Neuronal stem cell (in vitro differentiated cells): ENCODE results near the gene AIFM2.
"Not testable (repeated sequence)": the region's sequence is repeated elsewhere in the genome, so short reads cannot be mapped to it uniquely, and the experiment has no call there.

ENCODE experiments used
- DNase-seq: peaks from one replicate; pipeline ENCODE4 v3.0.0-alpha.2; 2013; ENCODE audit warnings: low spot score
- H2AFZ ChIP-seq: one replicate; pipeline ENCODE4 v1.6.1; 2013; ENCODE audit warnings: mild to moderate bottlenecking, low read length, inconsistent platforms
- H2AK5ac ChIP-seq: 2 replicates; pipeline ENCODE4 v1.6.1; 2013; ENCODE audit warnings: low read depth, mild to moderate bottlenecking, inconsistent platforms, low read length, moderate library complexity, mixed read lengths
- H2BK120ac ChIP-seq: 2 replicates; pipeline ENCODE4 v1.6.1; 2013; ENCODE audit warnings: low read depth, mild to moderate bottlenecking, inconsistent platforms, low read length, moderate library complexity, mixed read lengths
- H2BK12ac ChIP-seq: one replicate; pipeline ENCODE4 v1.6.1; 2013; ENCODE audit warnings: low read length, inconsistent platforms
- H2BK15ac ChIP-seq: 2 replicates; pipeline ENCODE4 v1.6.1; 2013; ENCODE audit warnings: mild to moderate bottlenecking, low read length, inconsistent platforms, mixed read lengths
- H2BK5ac ChIP-seq: one replicate; pipeline ENCODE4 v1.6.1; 2013; ENCODE audit warnings: inconsistent platforms, mild to moderate bottlenecking, low read length, moderate library complexity
- H3K14ac ChIP-seq: one replicate; pipeline ENCODE4 v1.6.1; 2013; ENCODE audit warnings: low read length, inconsistent platforms
- H3K18ac ChIP-seq: 2 replicates; pipeline ENCODE4 v1.6.1; 2013; ENCODE audit warnings: low read length, inconsistent platforms
- H3K23ac ChIP-seq: 2 replicates; pipeline ENCODE4 v1.6.1; 2013; ENCODE audit warnings: low read depth, mild to moderate bottlenecking, mixed read lengths, low read length, inconsistent platforms; ENCODE audit not compliant: poor library complexity
- H3K27ac ChIP-seq: replicated peaks from 3 replicates; pipeline ENCODE4 v1.5.1; 2013; ENCODE audit warnings: low read length, inconsistent platforms
- H3K27me3 ChIP-seq, 3 experiments: 2 replicates each; pipeline ENCODE4 v1.6.1; 2013; ENCODE audit warnings: low read length in 3 of 3, mild to moderate bottlenecking in 2 of 3, inconsistent platforms in 1 of 3, low read depth in 1 of 3, mixed read lengths in 1 of 3, moderate library complexity in 1 of 3; ENCODE audit not compliant: control insufficient read depth in 3 of 3, insufficient read depth in 3 of 3
- H3K36me3 ChIP-seq, 2 donors: replicated peaks in 1 of 2; 2 replicates each; pipeline ENCODE4 v1.6.1; 2013; ENCODE audit warnings: low read length in 2 of 2; ENCODE audit not compliant: control insufficient read depth in 2 of 2, insufficient read depth in 2 of 2
- H3K4ac ChIP-seq: 2 replicates; pipeline ENCODE4 v1.6.1; 2013; ENCODE audit warnings: inconsistent platforms, mild to moderate bottlenecking, low read length, moderate library complexity
- H3K4me1 ChIP-seq, 2 donors: 1 replicate in 1 of 2; 2 replicates in 1 of 2; pipeline ENCODE4 v1.6.1; 2013; ENCODE audit warnings: low read length in 2 of 2, low read depth in 1 of 2; ENCODE audit not compliant: control insufficient read depth in 2 of 2, insufficient read depth in 1 of 2
- H3K4me2 ChIP-seq: one replicate; pipeline ENCODE4 v1.6.1; 2013; ENCODE audit warnings: mild to moderate bottlenecking, low read length, inconsistent platforms; ENCODE audit not compliant: insufficient read depth, poor library complexity, severe bottlenecking
- H3K4me3 ChIP-seq, 2 donors: 2 replicates each; pipeline ENCODE4 v1.5.1; 2013; ENCODE audit warnings: low read length in 2 of 2, mild to moderate bottlenecking in 2 of 2, inconsistent platforms in 1 of 2, moderate library complexity in 1 of 2
- H3K79me1 ChIP-seq: one replicate; pipeline ENCODE4 v1.6.1; 2013; ENCODE audit warnings: low read depth, mild to moderate bottlenecking, inconsistent platforms, low read length, moderate library complexity
- H3K9ac ChIP-seq: one replicate; pipeline ENCODE4 v1.6.1; 2013; ENCODE audit warnings: mild to moderate bottlenecking, low read depth, low read length, inconsistent platforms; ENCODE audit not compliant: poor library complexity
- H3K9me3 ChIP-seq, 2 donors: replicated peaks in 1 of 2; 2 replicates each; pipeline versions ENCODE3 to v1.6.1; 2013; ENCODE audit warnings: low read length in 2 of 2, mild to moderate bottlenecking in 2 of 2, inconsistent platforms in 1 of 2, low read depth in 1 of 2, mixed read lengths in 1 of 2, moderate library complexity in 1 of 2; ENCODE audit not compliant: control insufficient read depth in 2 of 2, insufficient read depth in 1 of 2
- H4K8ac ChIP-seq: one replicate; pipeline ENCODE4 v1.6.1; 2013; ENCODE audit warnings: low read depth, mild to moderate bottlenecking, inconsistent platforms, low read length, moderate library complexity
- H4K91ac ChIP-seq: one replicate; pipeline ENCODE4 v1.6.1; 2013; ENCODE audit warnings: low read length, low read depth, mild to moderate bottlenecking, inconsistent platforms; ENCODE audit not compliant: poor library complexity
- WGBS, 2 donors: extraction: QIAGEN DNeasy Blood & Tissue Kit; methylation state at CpG; one replicate each; pipeline ENCODE4 v1.1.7; 2013; ENCODE audit warnings: missing lambda C conversion rate in 2 of 2, mixed read lengths in 1 of 2; ENCODE audit not compliant: insufficient read length in 2 of 2, insufficient replicate concordance in 1 of 2; ENCODE audit errors: extremely low coverage in 2 of 2; 5-methylcytosine and 5-hydroxymethylcytosine counted together

AIFM2 gene

DNA sequence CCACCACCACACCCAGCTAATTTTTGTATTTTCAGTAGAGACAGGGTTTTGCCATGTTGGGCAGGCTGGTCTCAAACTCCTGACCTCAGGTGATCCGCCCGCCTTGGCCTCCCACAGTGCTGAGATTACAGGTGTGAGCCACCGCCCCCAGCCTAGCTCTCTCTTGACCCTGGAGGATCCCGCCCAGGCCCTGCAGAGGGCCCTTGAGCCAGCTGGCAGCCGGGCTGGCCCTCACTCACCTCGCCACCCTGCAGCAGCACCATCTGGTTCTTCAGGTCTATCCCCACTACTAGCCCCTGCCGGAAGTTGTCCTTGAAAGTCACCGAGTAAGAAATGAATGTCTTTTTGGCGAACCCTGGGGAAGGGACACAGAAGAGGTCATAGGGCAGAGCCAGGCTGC is 9.5 kb downstream of the AIFM2 start:
- not testable (repeated sequence) for H3K4me3 ChIP-seq, H3K4me2 ChIP-seq, H3K79me1 ChIP-seq, H3K23ac ChIP-seq, DNase-seq, H3K4me1 ChIP-seq, H2AFZ ChIP-seq, H3K27ac ChIP-seq, H3K18ac ChIP-seq, H4K8ac ChIP-seq, H3K9ac ChIP-seq, H2BK120ac ChIP-seq, H3K14ac ChIP-seq, H2BK12ac ChIP-seq, H3K36me3 ChIP-seq, H3K9me3 ChIP-seq, H3K4ac ChIP-seq, H2AK5ac ChIP-seq, H2BK5ac ChIP-seq, H4K91ac ChIP-seq, H2BK15ac ChIP-seq
- peaks cover 0 to 11% (median 0%) of the 10 kb centered on the region in 3 experiments for H3K27me3 ChIP-seq
- no CpG with 5 or more reads among the region's 9 CpGs for WGBS, 2 donors

GRCh38 chr10:70122742-70123141 is 9.9 kb downstream of the AIFM2 start:
- Histone ChIP-seq H3K36me3 (no peaks in the 10 kb centered on the region), H3K14ac (no peak overlapping the region), H3K27me3 (peaks cover 0 to 9% (median 0%) of the 10 kb centered on the region in 3 experiments), H4K8ac (no peak overlapping the region), H3K4me2 (no peak overlapping the region), H2AK5ac (no peak overlapping the region), H3K9ac (no peak overlapping the region), H2BK15ac (no peak overlapping the region), H2AFZ (no peak overlapping the region), H3K18ac (no peak overlapping the region), H3K4ac (no peak overlapping the region), H3K4me1 (no peaks in the 10 kb centered on the region), H3K23ac (no peak overlapping the region), H3K79me1 (no peaks in the 10 kb centered on the region), H2BK12ac (no peak overlapping the region), H3K4me3 (no peak overlapping the region), H4K91ac (no peak overlapping the region), H3K27ac (no peak overlapping the region), H2BK120ac (no peak overlapping the region), H3K9me3 (no peaks in the 10 kb centered on the region), H2BK5ac (no peak overlapping the region)
- WGBS, 2 donors: no CpG with 5 or more reads among the region's 5 CpGs
- DNase-seq: no peak

DNA sequence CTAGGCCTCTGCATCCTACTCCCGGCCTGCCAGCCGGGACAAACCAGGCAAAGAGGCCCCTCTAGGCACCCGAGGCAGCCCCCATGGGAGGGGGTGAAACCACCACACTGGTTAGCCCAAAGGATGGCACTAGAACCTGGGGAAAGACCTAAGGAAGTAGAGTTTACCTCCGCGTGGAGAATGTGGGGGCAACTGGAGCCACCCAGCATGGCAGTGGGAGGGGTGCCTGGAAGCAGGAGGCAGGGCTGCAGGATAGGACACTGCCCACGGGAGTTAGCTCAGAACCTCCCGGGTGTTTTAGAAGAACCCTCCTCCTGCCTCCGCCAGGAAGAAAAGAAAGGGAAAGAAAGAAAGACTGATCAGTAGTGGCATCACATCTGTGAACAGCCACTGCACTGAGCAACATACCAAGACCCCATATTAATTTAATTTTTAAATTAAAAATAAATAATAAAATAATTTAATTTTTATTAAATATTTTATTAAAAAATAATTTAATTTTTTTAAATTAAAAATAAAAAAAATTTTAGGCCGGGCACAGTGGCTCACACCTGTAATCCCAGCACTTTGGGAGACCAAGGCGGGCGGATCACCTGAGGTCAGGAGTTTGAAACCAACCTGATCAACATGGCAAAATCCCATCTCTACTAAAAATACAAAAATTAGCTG is 11.2 kb downstream of the AIFM2 start:
- H2AK5ac ChIP-seq: no peak overlapping the region
- no peak overlapping the region for H3K9ac ChIP-seq
- no peak overlapping the region for H2AFZ ChIP-seq
- H2BK15ac ChIP-seq: no peak overlapping the region
- H3K79me1 ChIP-seq: no peaks in the 10 kb centered on the region
- no peak for DNase-seq
- no peak overlapping the region for H2BK12ac ChIP-seq
- H3K4me2 ChIP-seq: no peak overlapping the region
- no peaks in the 10 kb centered on the region for H3K36me3 ChIP-seq
- H4K91ac ChIP-seq: no peak overlapping the region
- H3K18ac ChIP-seq: peak overlapping the region; percentile 54
- H3K27ac ChIP-seq: no peak overlapping the region
- no peak overlapping the region for H3K4ac ChIP-seq
- H3K4me1 ChIP-seq: no peaks in the 10 kb centered on the region
- no peaks in the 10 kb centered on the region for H3K9me3 ChIP-seq
- H3K14ac ChIP-seq: no peak overlapping the region
- H2BK5ac ChIP-seq: no peak overlapping the region
- no peaks in the 10 kb centered on the region for H3K27me3 ChIP-seq
- no peak overlapping the region for H2BK120ac ChIP-seq
- no peak overlapping the region for H3K23ac ChIP-seq
- no peak overlapping the region for H4K8ac ChIP-seq
- WGBS, 2 donors: no CpG with 5 or more reads among the region's 11 CpGs
- no peak overlapping the region for H3K4me3 ChIP-seq

- H3K36me3 ChIP-seq: no peaks in the 10 kb centered on the region
- H3K14ac ChIP-seq: no peak overlapping the region
- no peak for DNase-seq
- no peak overlapping the region for H3K18ac ChIP-seq
- no peak overlapping the region for H4K8ac ChIP-seq
- H3K9me3 ChIP-seq: no peaks in the 10 kb centered on the region
- H2BK5ac ChIP-seq: no peak overlapping the region
- H3K9ac ChIP-seq: no peak overlapping the region
- no peak overlapping the region for H2AFZ ChIP-seq
- H3K27me3 ChIP-seq: no peaks in the 10 kb centered on the region
- H2BK12ac ChIP-seq: no peak overlapping the region
- H2BK120ac ChIP-seq: no peak overlapping the region
- H3K4me2 ChIP-seq: no peak overlapping the region
- H3K27ac ChIP-seq: no peak overlapping the region
- H3K79me1 ChIP-seq: no peaks in the 10 kb centered on the region
- H2BK15ac ChIP-seq: no peak overlapping the region
- H3K4me1 ChIP-seq: no peaks in the 10 kb centered on the region
- no peak overlapping the region for H3K4ac ChIP-seq
- H2AK5ac ChIP-seq: no peak overlapping the region
- H3K23ac ChIP-seq: no peak overlapping the region
- no peak overlapping the region for H4K91ac ChIP-seq
- no peak overlapping the region for H3K4me3 ChIP-seq
- no CpG with 5 or more reads among the region's 6 CpGs for WGBS, 2 donors
Observed at GRCh38 chr10:70120417-70120816, 12.2 kb downstream of the AIFM2 start.
